Body of pancreas (tissue), 4 donors: Measurements from ENCODE around the gene SLC22A6.

Experiments
- POLR2A ChIP-seq, 3 donors: fragments of 450-650 bp; IDR thresholded peaks; one replicate each; pipeline ENCODE4 v1.6.1; 2016; ENCODE audit warnings: antibody characterized with exemption in 3 of 3, mild to moderate bottlenecking in 2 of 3
- TF ChIP-seq, protein P1 (sequence below), 7 experiments: fragments of 450-650 bp in 4 of 7; fragments of 200-600 bp in 3 of 7; sonication (generic) in 3 of 7; IDR thresholded peaks; one replicate each; pipeline ENCODE4 v1.5.1; 2016 to 2019; ENCODE audit warnings: antibody characterized with exemption in 7 of 7

GRCh38 chr11:62974848-62975522 lies 9.8 kb downstream of the SLC22A6 start:
- TF ChIP-seq, protein P1, sequence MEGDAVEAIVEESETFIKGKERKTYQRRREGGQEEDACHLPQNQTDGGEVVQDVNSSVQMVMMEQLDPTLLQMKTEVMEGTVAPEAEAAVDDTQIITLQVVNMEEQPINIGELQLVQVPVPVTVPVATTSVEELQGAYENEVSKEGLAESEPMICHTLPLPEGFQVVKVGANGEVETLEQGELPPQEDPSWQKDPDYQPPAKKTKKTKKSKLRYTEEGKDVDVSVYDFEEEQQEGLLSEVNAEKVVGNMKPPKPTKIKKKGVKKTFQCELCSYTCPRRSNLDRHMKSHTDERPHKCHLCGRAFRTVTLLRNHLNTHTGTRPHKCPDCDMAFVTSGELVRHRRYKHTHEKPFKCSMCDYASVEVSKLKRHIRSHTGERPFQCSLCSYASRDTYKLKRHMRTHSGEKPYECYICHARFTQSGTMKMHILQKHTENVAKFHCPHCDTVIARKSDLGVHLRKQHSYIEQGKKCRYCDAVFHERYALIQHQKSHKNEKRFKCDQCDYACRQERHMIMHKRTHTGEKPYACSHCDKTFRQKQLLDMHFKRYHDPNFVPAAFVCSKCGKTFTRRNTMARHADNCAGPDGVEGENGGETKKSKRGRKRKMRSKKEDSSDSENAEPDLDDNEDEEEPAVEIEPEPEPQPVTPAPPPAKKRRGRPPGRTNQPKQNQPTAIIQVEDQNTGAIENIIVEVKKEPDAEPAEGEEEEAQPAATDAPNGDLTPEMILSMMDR (IDR thresholded peaks at IDR 0.05) = peak; percentile 58 to 81 (median 65)
- no peak for TF ChIP-seq POLR2A (IDR thresholded peaks at IDR 0.05)
